PC-9 (cell line): ENCODE data around the gene RAB9B. TPM values are rescaled to one million over a fixed set of nuclear protein-coding genes. Genes with fewer than 3 reads are reported as not detected.
A peak's percentile ranks its signal among the peaks of the same experiment; 100 is the strongest.

ENCODE experiments used
- BruUV-seq: library from RNA; stranded (reverse); fragments of 400-500 nt; replicated peaks from 2 replicates; lab custom pipeline; 2021; lab: Mats Ljungman, UMichigan
- CTCF ChIA-PET: fragments of 300-600 bp; sonication (Branson Sonifier 250); formaldehyde crosslinking; loops from one replicate; lab custom pipeline; 2022; ENCODE audit warnings: antibody characterized with exemption; lab: Charles Lee
- POLR2A ChIA-PET: fragments of 300-600 bp; sonication (Branson Sonifier 250); formaldehyde crosslinking; loops from one replicate; lab custom pipeline; 2022; ENCODE audit warnings: antibody characterized with exemption; ENCODE audit not compliant: unreplicated experiment; lab: Charles Lee
- DNase-seq, 2 experiments: peaks; one replicate each; pipeline versions ENCODE4 v3.0.0 to v3.0.0-alpha.2; 2015 to 2022; ENCODE audit warnings: mixed read lengths in 1 of 2
- H2AFZ ChIP-seq: fragments of 200-600 bp; sonication (generic); 2 replicates; pipeline ENCODE4 v1.8.1; 2017; ENCODE audit warnings: antibody characterized with exemption
- H3F3A ChIP-seq: fragments of 200-600 bp; sonication (generic); 2 replicates; pipeline ENCODE4 v1.8.1; 2017; ENCODE audit warnings: antibody characterized with exemption, mild to moderate bottlenecking, low read depth; ENCODE audit not compliant: insufficient read depth
- H3K27ac ChIP-seq: fragments of 200-600 bp; sonication (generic); 2 replicates; pipeline ENCODE4 v1.6.1; 2016; ENCODE audit warnings: mixed run types
- H3K27me3 ChIP-seq: fragments of 200-600 bp; sonication (generic); 2 replicates; pipeline ENCODE4 v1.6.1; 2016; ENCODE audit warnings: low read depth, mixed run types; ENCODE audit not compliant: insufficient read depth
- H3K36me3 ChIP-seq: fragments of 200-600 bp; sonication (generic); 2 replicates; pipeline ENCODE4 v1.6.1; 2016; ENCODE audit warnings: low read depth, mixed run types
- H3K4me1 ChIP-seq: fragments of 200-600 bp; sonication (generic); replicated peaks from 2 replicates; pipeline ENCODE4 v1.6.1; 2016; ENCODE audit warnings: mixed run types; ENCODE audit not compliant: insufficient read depth
- H3K4me2 ChIP-seq: fragments of 200-600 bp; sonication (generic); 2 replicates; pipeline ENCODE4 v1.6.1; 2017; ENCODE audit warnings: mixed run types
- H3K4me3 ChIP-seq: fragments of 200-600 bp; sonication (generic); 2 replicates; pipeline ENCODE4 v1.6.1; 2016; ENCODE audit warnings: mixed run types
- H3K79me2 ChIP-seq: fragments of 200-600 bp; sonication (generic); 2 replicates; pipeline ENCODE4 v1.6.1; 2017; ENCODE audit warnings: low read depth, mixed run types
- H3K9me2 ChIP-seq: fragments of 200-600 bp; sonication (generic); 2 replicates; pipeline ENCODE4 v1.8.1; 2017; ENCODE audit warnings: mild to moderate bottlenecking; ENCODE audit not compliant: insufficient read depth
- H3K9me3 ChIP-seq: fragments of 200-600 bp; sonication (generic); 2 replicates; pipeline ENCODE4 v1.8.1; 2016; ENCODE audit warnings: low read depth; ENCODE audit not compliant: insufficient read depth
- H4K20me1 ChIP-seq: fragments of 200-600 bp; sonication (generic); 2 replicates; pipeline ENCODE4 v1.8.1; 2017; ENCODE audit not compliant: insufficient read depth
- CTCF ChIP-seq: fragments of 200-600 bp; sonication (generic); conservative IDR thresholded peaks from 2 replicates; pipeline ENCODE4 v1.6.1; 2017; ENCODE audit warnings: mixed run types, antibody characterized with exemption, mild to moderate bottlenecking, moderate library complexity
- EZH2 ChIP-seq: fragments of 200-600 bp; sonication (generic); IDR thresholded peaks from 2 replicates; pipeline ENCODE4 v1.8.0; 2017; ENCODE audit warnings: antibody characterized with exemption, low read depth
- intact Hi-C: fragments of 100-400 bp; cut with micrococcal nuclease; formaldehyde crosslinking; loops from one replicate; pipeline ENCODE4 v1.10.0; 2022; ENCODE audit not compliant: unreplicated experiment
- total RNA-seq: library from RNA; stranded (reverse); gene quantifications from 2 replicates; pipeline ENCODE4 v1.2.3, GENCODE V29; 2021

RAB9B gene
- total RNA-seq, 1 experiment from 2014 or later = not detected

- Histone ChIP-seq H2AFZ (no peak within 1 kb of the TSS), H3K79me2 (no peaks in the 10 kb centered on the region), H3K4me1 (no peaks in the 10 kb centered on the region), H4K20me1 (no peaks in the 10 kb centered on the region), H3K27me3 (peaks cover 43% of the 10 kb centered on the region), H3K4me2 (no peak within 1 kb of the TSS), H3K9me3 (no peaks in the 10 kb centered on the region), H3K4me3 (no peak within 1 kb of the TSS), H3K27ac (no peak within 1 kb of the TSS), H3K36me3 (no peaks in the 10 kb centered on the region), H3K9me2 (no peaks in the 10 kb centered on the region), H3F3A (no peaks in the 10 kb centered on the region)
- no peak for DNase-seq
- ChIA-PET POLR2A (no interaction called here), CTCF (no interaction called here)
- BruUV-seq = no TSS peak
- TF ChIP-seq CTCF (no peak), EZH2 (no peak)
- intact Hi-C loops = no loop called here
Measured at GRCh38 chrX:103776546-103776945, 55.5 kb downstream of the RAB9B start, which contains the start of gene PLP1. Gene PLP1, plus strand, starts transcription at chrX:103776840. Its CDS starts 156 bp downstream, at chrX:103776996.

- no peak for DNase-seq
- Histone ChIP-seq H4K20me1 (no peaks in the 10 kb centered on the region), H3K4me1 (no peaks in the 10 kb centered on the region), H3K9me3 (no peaks in the 10 kb centered on the region), H3F3A (no peaks in the 10 kb centered on the region), H3K27ac (no peak overlapping the region), H3K4me3 (no peak overlapping the region), H2AFZ (no peak overlapping the region), H3K9me2 (no peaks in the 10 kb centered on the region), H3K36me3 (no peaks in the 10 kb centered on the region), H3K4me2 (no peak overlapping the region), H3K79me2 (no peaks in the 10 kb centered on the region), H3K27me3 (peaks cover 35% of the 10 kb centered on the region)
- BruUV-seq = no TSS peak
- ChIA-PET POLR2A (interaction anchor here (0.6 kb wide), 1 partner anchor 87 kb away, joined by 15 read pairs; no protein-coding TSS in a partner anchor), CTCF (interaction anchor here (0.6 to 1.2 kb wide), 2 partner anchors 241 to 310 kb away, joined by 3 read pairs; no protein-coding TSS in a partner anchor)
- intact Hi-C loops = loop anchor here (1.0 to 2.0 kb wide), 2 partner anchors 85 to 241 kb away; no protein-coding TSS in a partner anchor
- TF ChIP-seq EZH2 (no peak), CTCF (peak; percentile 64)
Measured at GRCh38 chrX:103774070-103774642, 57.9 kb downstream of the RAB9B start.

- no peaks in the 10 kb centered on the region for H3F3A ChIP-seq
- intact Hi-C loops = no loop called here
- POLR2A ChIA-PET = no interaction called here
- H3K27ac ChIP-seq = no peak overlapping the region
- H3K4me2 ChIP-seq = no peak overlapping the region
- no peaks in the 10 kb centered on the region for H3K36me3 ChIP-seq
- no peak overlapping the region for H2AFZ ChIP-seq
- no peaks in the 10 kb centered on the region for H3K9me2 ChIP-seq
- CTCF ChIA-PET = interaction anchor here (0.6 to 1.2 kb wide), 2 partner anchors 240 to 309 kb away, joined by 3 read pairs; no protein-coding TSS in a partner anchor
- no peaks in the 10 kb centered on the region for H3K9me3 ChIP-seq
- H3K27me3 ChIP-seq = peaks cover 30% of the 10 kb centered on the region
- BruUV-seq = no TSS peak
- H3K4me3 ChIP-seq = no peak overlapping the region
- no peak for DNase-seq
- H3K4me1 ChIP-seq = no peaks in the 10 kb centered on the region
- no peaks in the 10 kb centered on the region for H4K20me1 ChIP-seq
- no peaks in the 10 kb centered on the region for H3K79me2 ChIP-seq
- TF ChIP-seq EZH2 (no peak), CTCF (no peak)
Measured at GRCh38 chrX:103773445-103773844, 58.6 kb downstream of the RAB9B start.

Other genes starting within 250 kb of the RAB9B start
- 41.0 and 42.9 TPM in 2 replicates for gene TCEAL4, start 246.7 kb downstream of the RAB9B start, total RNA-seq
- gene TCEAL3, start 224.3 kb downstream of the RAB9B start, total RNA-seq = 11.7 and 12.8 TPM in 2 replicates
- gene TCEAL1, start 203.3 kb downstream of the RAB9B start, total RNA-seq = 25.2 and 26.8 TPM in 2 replicates
- 385 and 417 TPM in 2 replicates for gene MORF4L2, start 145.6 kb downstream of the RAB9B start, total RNA-seq
- gene TMEM31, start 121.3 kb downstream of the RAB9B start, total RNA-seq = not detected in 2 replicates
- not detected in 2 replicates for gene PLP1, start 55.4 kb downstream of the RAB9B start, total RNA-seq
- not detected in 2 replicates for gene TMSB15B, start 130.4 kb upstream of the RAB9B start, total RNA-seq
- gene H2BW1, start 181.5 kb upstream of the RAB9B start, total RNA-seq = not detected in 2 replicates
- not detected in 2 replicates for gene H2BW2, start 207.7 kb upstream of the RAB9B start, total RNA-seq
- not detected in 2 replicates for gene TMSB15C, start 244.0 kb upstream of the RAB9B start, total RNA-seq